HEK293 (cell line): ENCODE data around the gene FOXN3.

Source experiments
- ZNF561 ChIP-seq: fragments of 450-650 bp; IDR thresholded peaks from 2 replicates; pipeline ENCODE4 v1.5.1; 2018; ENCODE audit warnings: missing biosample characterization, missing genetic modification characterization, borderline replicate concordance
- ZNF76 ChIP-seq: fragments of 450-650 bp; formaldehyde crosslinking; IDR thresholded peaks from 2 replicates; pipeline ENCODE4; 2016; ENCODE audit warnings: low read depth, missing biosample characterization, missing genetic modification characterization, borderline replicate concordance
- TF ChIP-seq, protein P1 (sequence below): fragments of 450-650 bp; formaldehyde crosslinking; conservative IDR thresholded peaks from 2 replicates; pipeline ENCODE4 v1.5.1; 2016; ENCODE audit warnings: low read depth, missing biosample characterization, missing genetic modification characterization
- TF ChIP-seq, protein P2 (sequence below): fragments of 450-650 bp; formaldehyde crosslinking; IDR thresholded peaks from 2 replicates; pipeline ENCODE4 v1.5.1; 2016; ENCODE audit warnings: missing biosample characterization, missing genetic modification characterization
- TF ChIP-seq, protein P3 (sequence below): fragments of 450-650 bp; formaldehyde crosslinking; IDR thresholded peaks from 2 replicates; pipeline ENCODE4 v1.5.1; 2016; ENCODE audit warnings: missing biosample characterization, missing genetic modification characterization
- TF ChIP-seq, protein P4 (sequence below): fragments of 450-650 bp; formaldehyde crosslinking; IDR thresholded peaks from 2 replicates; pipeline ENCODE4 v1.5.1; 2016; ENCODE audit warnings: missing biosample characterization, missing genetic modification characterization

DNA sequence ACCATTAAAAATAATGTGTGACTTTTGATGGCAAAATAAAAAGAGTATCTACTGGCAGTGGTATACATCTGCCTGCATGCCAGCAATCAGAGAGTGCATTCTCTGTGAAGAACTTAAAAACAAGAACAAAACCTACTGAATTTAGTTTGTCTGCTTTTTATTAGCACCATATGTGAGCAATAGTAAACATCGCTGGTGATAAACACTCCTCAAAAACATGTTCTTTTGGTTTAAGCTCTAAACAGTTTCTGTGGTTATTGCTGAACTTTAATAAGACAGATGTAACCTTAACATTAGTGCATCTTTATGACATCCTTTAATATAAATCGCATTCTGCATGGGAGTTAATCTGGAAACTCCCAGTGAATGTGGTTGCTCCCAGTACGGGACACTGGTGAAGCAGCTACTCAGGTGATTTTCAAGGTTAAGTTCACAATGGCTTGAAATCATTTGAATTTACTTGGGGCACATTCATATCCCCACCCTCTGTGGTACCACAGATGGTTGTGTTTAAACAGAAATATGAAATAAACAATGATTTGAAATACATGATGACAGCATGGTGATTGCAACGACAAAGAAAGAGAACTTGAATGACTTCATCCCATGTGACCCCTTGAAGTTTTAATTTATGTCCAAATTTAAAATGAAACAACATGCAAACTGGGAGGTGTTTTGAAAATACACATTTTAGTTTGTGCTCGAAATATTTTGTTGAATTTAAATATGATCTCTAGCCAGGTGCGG lies 285.9 kb downstream of the FOXN3 start:
- TF ChIP-seq, protein P1, sequence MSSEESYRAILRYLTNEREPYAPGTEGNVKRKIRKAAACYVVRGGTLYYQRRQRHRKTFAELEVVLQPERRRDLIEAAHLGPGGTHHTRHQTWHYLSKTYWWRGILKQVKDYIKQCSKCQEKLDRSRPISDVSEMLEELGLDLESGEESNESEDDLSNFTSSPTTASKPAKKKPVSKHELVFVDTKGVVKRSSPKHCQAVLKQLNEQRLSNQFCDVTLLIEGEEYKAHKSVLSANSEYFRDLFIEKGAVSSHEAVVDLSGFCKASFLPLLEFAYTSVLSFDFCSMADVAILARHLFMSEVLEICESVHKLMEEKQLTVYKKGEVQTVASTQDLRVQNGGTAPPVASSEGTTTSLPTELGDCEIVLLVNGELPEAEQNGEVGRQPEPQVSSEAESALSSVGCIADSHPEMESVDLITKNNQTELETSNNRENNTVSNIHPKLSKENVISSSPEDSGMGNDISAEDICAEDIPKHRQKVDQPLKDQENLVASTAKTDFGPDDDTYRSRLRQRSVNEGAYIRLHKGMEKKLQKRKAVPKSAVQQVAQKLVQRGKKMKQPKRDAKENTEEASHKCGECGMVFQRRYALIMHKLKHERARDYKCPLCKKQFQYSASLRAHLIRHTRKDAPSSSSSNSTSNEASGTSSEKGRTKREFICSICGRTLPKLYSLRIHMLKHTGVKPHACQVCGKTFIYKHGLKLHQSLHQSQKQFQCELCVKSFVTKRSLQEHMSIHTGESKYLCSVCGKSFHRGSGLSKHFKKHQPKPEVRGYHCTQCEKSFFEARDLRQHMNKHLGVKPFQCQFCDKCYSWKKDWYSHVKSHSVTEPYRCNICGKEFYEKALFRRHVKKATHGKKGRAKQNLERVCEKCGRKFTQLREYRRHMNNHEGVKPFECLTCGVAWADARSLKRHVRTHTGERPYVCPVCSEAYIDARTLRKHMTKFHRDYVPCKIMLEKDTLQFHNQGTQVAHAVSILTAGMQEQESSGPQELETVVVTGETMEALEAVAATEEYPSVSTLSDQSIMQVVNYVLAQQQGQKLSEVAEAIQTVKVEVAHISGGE (tag by site-specific recombination): no peak
- TF ChIP-seq, protein P2, sequence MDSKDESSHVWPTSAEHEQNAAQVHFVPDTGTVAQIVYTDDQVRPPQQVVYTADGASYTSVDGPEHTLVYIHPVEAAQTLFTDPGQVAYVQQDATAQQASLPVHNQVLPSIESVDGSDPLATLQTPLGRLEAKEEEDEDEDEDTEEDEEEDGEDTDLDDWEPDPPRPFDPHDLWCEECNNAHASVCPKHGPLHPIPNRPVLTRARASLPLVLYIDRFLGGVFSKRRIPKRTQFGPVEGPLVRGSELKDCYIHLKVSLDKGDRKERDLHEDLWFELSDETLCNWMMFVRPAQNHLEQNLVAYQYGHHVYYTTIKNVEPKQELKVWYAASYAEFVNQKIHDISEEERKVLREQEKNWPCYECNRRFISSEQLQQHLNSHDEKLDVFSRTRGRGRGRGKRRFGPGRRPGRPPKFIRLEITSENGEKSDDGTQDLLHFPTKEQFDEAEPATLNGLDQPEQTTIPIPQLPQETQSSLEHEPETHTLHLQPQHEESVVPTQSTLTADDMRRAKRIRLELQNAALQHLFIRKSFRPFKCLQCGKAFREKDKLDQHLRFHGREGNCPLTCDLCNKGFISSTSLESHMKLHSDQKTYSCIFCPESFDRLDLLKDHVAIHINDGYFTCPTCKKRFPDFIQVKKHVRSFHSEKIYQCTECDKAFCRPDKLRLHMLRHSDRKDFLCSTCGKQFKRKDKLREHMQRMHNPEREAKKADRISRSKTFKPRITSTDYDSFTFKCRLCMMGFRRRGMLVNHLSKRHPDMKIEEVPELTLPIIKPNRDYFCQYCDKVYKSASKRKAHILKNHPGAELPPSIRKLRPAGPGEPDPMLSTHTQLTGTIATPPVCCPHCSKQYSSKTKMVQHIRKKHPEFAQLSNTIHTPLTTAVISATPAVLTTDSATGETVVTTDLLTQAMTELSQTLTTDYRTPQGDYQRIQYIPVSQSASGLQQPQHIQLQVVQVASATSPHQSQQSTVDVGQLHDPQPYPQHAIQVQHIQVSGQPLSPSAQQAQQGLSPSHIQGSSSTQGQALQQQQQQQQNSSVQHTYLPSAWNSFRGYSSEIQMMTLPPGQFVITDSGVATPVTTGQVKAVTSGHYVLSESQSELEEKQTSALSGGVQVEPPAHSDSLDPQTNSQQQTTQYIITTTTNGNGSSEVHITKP: no peak
- TF ChIP-seq, protein P3, sequence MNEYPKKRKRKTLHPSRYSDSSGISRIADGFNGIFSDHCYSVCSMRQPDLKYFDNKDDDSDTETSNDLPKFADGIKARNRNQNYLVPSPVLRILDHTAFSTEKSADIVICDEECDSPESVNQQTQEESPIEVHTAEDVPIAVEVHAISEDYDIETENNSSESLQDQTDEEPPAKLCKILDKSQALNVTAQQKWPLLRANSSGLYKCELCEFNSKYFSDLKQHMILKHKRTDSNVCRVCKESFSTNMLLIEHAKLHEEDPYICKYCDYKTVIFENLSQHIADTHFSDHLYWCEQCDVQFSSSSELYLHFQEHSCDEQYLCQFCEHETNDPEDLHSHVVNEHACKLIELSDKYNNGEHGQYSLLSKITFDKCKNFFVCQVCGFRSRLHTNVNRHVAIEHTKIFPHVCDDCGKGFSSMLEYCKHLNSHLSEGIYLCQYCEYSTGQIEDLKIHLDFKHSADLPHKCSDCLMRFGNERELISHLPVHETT: no peak
- TF ChIP-seq ZNF76 (no peak), ZNF561 (no peak)
- TF ChIP-seq, protein P4, sequence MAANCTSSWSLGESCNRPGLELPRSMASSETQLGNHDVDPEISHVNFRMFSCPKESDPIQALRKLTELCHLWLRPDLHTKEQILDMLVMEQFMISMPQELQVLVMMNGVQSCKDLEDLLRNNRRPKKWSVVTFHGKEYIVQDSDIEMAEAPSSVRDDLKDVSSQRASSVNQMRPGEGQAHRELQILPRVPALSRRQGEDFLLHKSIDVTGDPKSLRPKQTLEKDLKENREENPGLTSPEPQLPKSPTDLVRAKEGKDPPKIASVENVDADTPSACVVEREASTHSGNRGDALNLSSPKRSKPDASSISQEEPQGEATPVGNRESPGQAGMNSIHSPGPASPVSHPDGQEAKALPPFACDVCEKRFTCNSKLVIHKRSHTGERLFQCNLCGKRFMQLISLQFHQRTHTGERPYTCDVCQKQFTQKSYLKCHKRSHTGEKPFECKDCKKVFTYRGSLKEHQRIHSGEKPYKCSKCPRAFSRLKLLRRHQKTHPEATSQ (tag by site-specific recombination): no peak
